ENCODE measurements around the gene DPYSL4. TPM values are rescaled to one million over a fixed set of nuclear protein-coding genes. Genes with fewer than 3 reads are reported as not detected.

The DPYSL4 gene
- total RNA-seq, 4 donors from 2014 or later = 0.79 TPM; not detected in 3

DNA sequence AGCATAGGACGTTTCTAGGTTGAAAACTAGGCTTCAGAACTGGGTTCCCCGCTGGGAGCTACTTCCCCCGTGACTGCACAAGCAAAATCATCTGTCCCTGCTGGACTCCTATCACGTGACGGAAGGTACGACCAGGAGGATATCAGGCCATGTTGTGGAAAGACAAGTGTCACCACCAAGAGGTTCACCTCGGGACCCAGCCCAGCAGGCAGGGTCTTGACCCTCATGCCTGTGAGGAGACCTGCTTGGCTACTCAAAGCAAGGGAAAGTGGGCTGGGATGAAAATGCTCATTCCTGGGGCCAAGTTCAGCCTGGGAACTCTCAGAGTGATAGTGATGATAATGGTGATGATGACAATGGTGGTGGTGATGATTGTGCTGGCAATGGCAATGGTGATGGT is 32.3 kb upstream of the DPYSL4 start:
- H3K27ac ChIP-seq = no peak overlapping the region
- WGBS, 2 donors (ENCODE audit: low coverage in 1 of 2) = 65% methylated on average over 7 of the region's 7 CpGs; no CpG with 5 or more reads in 1 of the 2 donors
- H3K9me3 ChIP-seq = no peaks in the 10 kb centered on the region
- no peaks in the 10 kb centered on the region for H3K27me3 ChIP-seq
- no peak overlapping the region for H3K4me3 ChIP-seq
- TF ChIP-seq CTCF (IDR thresholded peaks at IDR 0.05) (no peak), POLR2A (IDR thresholded peaks at IDR 0.05) (no peak), POLR2AphosphoS5 (IDR thresholded peaks at IDR 0.05) (no peak), EP300 (IDR thresholded peaks at IDR 0.05; ENCODE audit: low read depth) (no peak)
- DNase-seq = no peak
- H3K4me1 ChIP-seq = no peaks in the 10 kb centered on the region
- no peaks in the 10 kb centered on the region for H3K36me3 ChIP-seq
- in situ Hi-C loops (cut with MboI; ENCODE audit: low pct_ligation_motif_present in 1 of 4, low pct_unique_long_range_greater_than_20kb in 1 of 4, low sequenced_read_pairs in 3 of 4) (no loop called here), intact Hi-C loops (cut with DNase I; ENCODE audit: low total_unique reads) (no loop called here)

DNA sequence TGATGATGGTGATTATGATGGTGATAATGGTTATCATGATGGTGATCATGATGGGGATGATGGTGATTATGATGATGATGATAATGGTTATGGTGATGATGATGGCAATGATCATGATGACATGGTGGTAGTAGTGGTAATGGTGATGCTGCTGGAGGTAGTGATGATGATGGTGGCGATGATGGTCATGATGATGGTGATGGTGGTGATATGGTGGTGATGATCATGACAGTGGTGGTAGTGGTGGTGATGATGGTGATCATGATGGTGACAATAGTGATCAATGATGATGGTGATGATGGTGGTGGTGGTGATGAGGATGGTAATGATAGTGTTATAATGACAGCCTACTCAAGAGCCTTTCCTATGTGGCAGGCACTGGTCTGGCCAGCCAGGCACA is 31.8 kb upstream of the DPYSL4 start:
- Histone ChIP-seq H3K27ac (no peak overlapping the region), H3K4me1 (no peaks in the 10 kb centered on the region), H3K4me3 (no peak overlapping the region), H3K9me3 (no peaks in the 10 kb centered on the region), H3K36me3 (no peaks in the 10 kb centered on the region), H3K27me3 (no peaks in the 10 kb centered on the region)
- no peak for DNase-seq
- in situ Hi-C loops (cut with MboI; ENCODE audit: low pct_ligation_motif_present in 1 of 4, low pct_unique_long_range_greater_than_20kb in 1 of 4, low sequenced_read_pairs in 3 of 4) (no loop called here), intact Hi-C loops (cut with DNase I; ENCODE audit: low total_unique reads) (no loop called here)
- TF ChIP-seq POLR2A (IDR thresholded peaks at IDR 0.05) = no peak
- no peak for TF ChIP-seq POLR2AphosphoS5 (IDR thresholded peaks at IDR 0.05)
- no peak for TF ChIP-seq CTCF (IDR thresholded peaks at IDR 0.05)
- no peak for TF ChIP-seq EP300 (IDR thresholded peaks at IDR 0.05; ENCODE audit: low read depth)
- WGBS, 2 donors (ENCODE audit: low coverage in 1 of 2) = 89 to 100% methylated on average over 1 of the region's 1 CpG

GRCh38 chr10:132155723-132156381 is 30.9 kb upstream of the DPYSL4 start:
- TF ChIP-seq EP300 (IDR thresholded peaks at IDR 0.05; ENCODE audit: low read depth) (no peak), CTCF (IDR thresholded peaks at IDR 0.05) (no peak), POLR2A (IDR thresholded peaks at IDR 0.05) (no peak), POLR2AphosphoS5 (IDR thresholded peaks at IDR 0.05) (no peak)
- intact Hi-C loops (cut with DNase I; ENCODE audit: low total_unique reads) (no loop called here), in situ Hi-C loops (cut with MboI; ENCODE audit: low pct_ligation_motif_present in 1 of 4, low pct_unique_long_range_greater_than_20kb in 1 of 4, low sequenced_read_pairs in 3 of 4) (no loop called here)
- no peaks in the 10 kb centered on the region for H3K9me3 ChIP-seq
- no peak overlapping the region for H3K27ac ChIP-seq
- no peak overlapping the region for H3K4me3 ChIP-seq
- no peaks in the 10 kb centered on the region for H3K4me1 ChIP-seq
- no peaks in the 10 kb centered on the region for H3K27me3 ChIP-seq
- no peaks in the 10 kb centered on the region for H3K36me3 ChIP-seq
- WGBS, 2 donors (ENCODE audit: low coverage in 1 of 2) = 76 to 80% methylated on average over 6 to 14 of the region's 15 CpGs
- no peak for DNase-seq

GRCh38 chr10:132156382-132156781 is 30.4 kb upstream of the DPYSL4 start:
- no peaks in the 10 kb centered on the region for H3K27me3 ChIP-seq
- no peaks in the 10 kb centered on the region for H3K36me3 ChIP-seq
- in situ Hi-C loops (cut with MboI; ENCODE audit: low pct_ligation_motif_present in 1 of 4, low pct_unique_long_range_greater_than_20kb in 1 of 4, low sequenced_read_pairs in 3 of 4) (no loop called here), intact Hi-C loops (cut with DNase I; ENCODE audit: low total_unique reads) (no loop called here)
- H3K4me1 ChIP-seq = no peaks in the 10 kb centered on the region
- no peak overlapping the region for H3K27ac ChIP-seq
- no peak for DNase-seq
- H3K9me3 ChIP-seq = no peaks in the 10 kb centered on the region
- WGBS, 2 donors (ENCODE audit: low coverage in 1 of 2) = 93 to 100% methylated on average over 2 to 7 of the region's 7 CpGs
- TF ChIP-seq CTCF (IDR thresholded peaks at IDR 0.05) (no peak), POLR2AphosphoS5 (IDR thresholded peaks at IDR 0.05) (no peak), POLR2A (IDR thresholded peaks at IDR 0.05) (no peak), EP300 (IDR thresholded peaks at IDR 0.05; ENCODE audit: low read depth) (no peak)
- H3K4me3 ChIP-seq = no peak overlapping the region
